ENCODE measurements around the gene SURF6. TPM values are rescaled to one million over a fixed set of nuclear protein-coding genes. Genes with fewer than 3 reads are reported as not detected.
"Not testable (repeated sequence)": the region's sequence is repeated elsewhere in the genome, so short reads cannot be mapped to it uniquely, and the experiment has no call there.

SURF6 gene
- total and polyA plus RNA-seq, 2 of the 8 experiments (the other 6 are each of a cell fraction or from before 2014, with no cell fraction given), result 6.1 to 23.7 TPM

DNA sequence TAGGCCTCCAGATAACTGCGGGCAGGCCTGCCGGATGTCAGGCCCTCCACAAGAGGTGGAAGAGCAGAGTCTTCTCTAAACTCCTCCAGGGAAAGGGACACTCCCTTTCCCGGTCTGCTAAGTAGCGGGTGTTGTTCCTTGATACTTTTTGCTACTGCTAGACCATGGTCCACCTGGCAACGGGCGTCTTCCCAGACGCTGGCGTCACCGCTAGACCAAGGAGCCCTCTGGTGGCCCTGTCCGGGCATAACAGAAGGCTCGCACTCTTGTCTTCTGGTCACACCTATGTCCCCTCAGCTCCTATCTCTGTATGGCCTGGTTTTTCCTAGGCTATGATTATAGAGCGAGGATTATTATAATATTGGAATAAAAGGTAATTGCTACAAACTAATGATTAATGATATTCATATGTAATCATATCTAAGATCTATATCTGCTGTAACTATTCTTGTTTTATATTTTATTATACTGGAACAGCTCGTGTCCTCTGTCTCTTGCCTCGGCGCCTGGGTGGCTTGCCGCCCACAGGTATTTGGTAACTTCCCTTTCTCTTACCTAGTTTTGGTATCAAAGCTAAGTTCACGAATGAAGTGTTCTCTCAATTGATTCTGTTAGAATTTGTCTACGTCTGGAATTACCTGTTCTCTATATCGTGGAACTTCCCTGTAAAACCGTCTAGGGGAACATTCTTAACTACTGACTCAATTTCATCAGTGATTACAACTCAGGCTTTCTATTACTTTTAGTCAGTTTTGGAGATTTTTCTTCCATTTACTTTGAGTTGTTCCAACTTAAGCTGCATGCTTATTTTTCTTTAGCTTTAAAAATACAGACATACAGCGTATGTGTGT, 6.5 kb downstream of the SURF6 start:
- not testable (repeated sequence) for H2AK5ac ChIP-seq (ENCODE audit: low read depth, low read length); H3K4me3 ChIP-seq (ENCODE audit: extremely low read depth in 1 of 4, insufficient read depth in 2 of 4, low read depth in 3 of 4, low read length in 4 of 4); H3K9me3 ChIP-seq (ENCODE audit: insufficient read depth in 2 of 2, low read depth in 1 of 2, low read length in 1 of 2); H2BK12ac ChIP-seq (ENCODE audit: low read depth, low read length); H3K79me2 ChIP-seq (ENCODE audit: control insufficient read depth in 1 of 2, insufficient read depth in 2 of 2, low read length in 2 of 2); H3K18ac ChIP-seq (ENCODE audit: extremely low read depth, low read length); H3K14ac ChIP-seq (ENCODE audit: insufficient read length); H4K5ac ChIP-seq (ENCODE audit: insufficient read length, low read depth, low read length); H4K91ac ChIP-seq (replicated peaks; ENCODE audit: insufficient read length, low read length); H3K23ac ChIP-seq (ENCODE audit: insufficient read length); H3K27me3 ChIP-seq (replicated peaks in 1 of 4; ENCODE audit: control insufficient read depth in 3 of 4, extremely low read depth in 1 of 4, insufficient read depth in 3 of 4, low read length in 3 of 4); H4K8ac ChIP-seq (ENCODE audit: extremely low read depth, insufficient read depth, low read length); H2AFZ ChIP-seq (ENCODE audit: low read length); H3K27ac ChIP-seq (ENCODE audit: low read depth, low read length); H3K4me1 ChIP-seq (replicated peaks in 1 of 4; ENCODE audit: control insufficient read depth in 3 of 4, insufficient read depth in 4 of 4, low read length in 3 of 4); H2BK120ac ChIP-seq (replicated peaks; ENCODE audit: low read depth, low read length); H2BK5ac ChIP-seq (ENCODE audit: low read depth, low read length); H2BK15ac ChIP-seq (ENCODE audit: low read length); H3K9ac ChIP-seq (replicated peaks in 1 of 4; ENCODE audit: extremely low read depth in 1 of 4, low read depth in 3 of 4, low read length in 3 of 4); H2BK20ac ChIP-seq (ENCODE audit: low read length); H3K56ac ChIP-seq (replicated peaks; ENCODE audit: insufficient read length, low read depth, low read length); H3K4me2 ChIP-seq (ENCODE audit: insufficient read depth in 1 of 2, low read depth in 2 of 2, low read length in 2 of 2); FAIRE-seq; DNase-seq (ENCODE audit: low read depth in 1 of 2, low spot score in 2 of 2); H3K4ac ChIP-seq (replicated peaks; ENCODE audit: insufficient read length, low read depth, low read length); H3K79me1 ChIP-seq (ENCODE audit: low read depth, low read length); H3K23me2 ChIP-seq (ENCODE audit: low read depth, low read length)
- CTCF ChIA-PET (ENCODE audit: partially characterized antibody), result interaction anchor here (0.7 to 7.0 kb wide), 23 partner anchors 9 to 413 kb away, joined by 3 to 123 read pairs (median 4); no protein-coding TSS in a partner anchor
- H3K36me3 ChIP-seq (ENCODE audit: control insufficient read depth in 2 of 4, insufficient read depth in 4 of 4, low read length in 3 of 4), result peaks cover 20 to 42% (median 35%) of the 10 kb centered on the region in 4 experiments
- POLR2A ChIA-PET (ENCODE audit: partially characterized antibody), result interaction anchor here (0.6 to 7.3 kb wide), 8 partner anchors 9 to 143 kb away, joined by 3 to 120 read pairs (median 6); partner anchors contain the start of genes MED22 and RPL7A
- WGBS, 2 experiments (ENCODE audit: extremely low coverage in 1 of 2, insufficient coverage in 1 of 2, insufficient read length in 1 of 2, insufficient replicate concordance in 2 of 2, low coverage in 1 of 2, low lambda C conversion rate in 2 of 2, missing lambda C conversion rate in 1 of 2), result 57% methylated on average over 21 of the region's 21 CpGs; no CpG with 5 or more reads in 1 of the 2 experiments
- H4K20me1 ChIP-seq (replicated peaks in 1 of 2; ENCODE audit: control insufficient read depth in 1 of 2, insufficient read depth in 2 of 2, low read length in 2 of 2), result peaks cover 4 to 16% of the 10 kb centered on the region in 2 experiments
- TF ChIP-seq RAD21 (IDR thresholded peaks at IDR 0.05 in 1 of 2, conservative IDR thresholded peaks at IDR 0.05 in 1 of 2; ENCODE audit: low read depth in 2 of 2, low read length in 2 of 2) (peak; percentile 67 to 69), CREB1 (IDR thresholded peaks at IDR 0.05) (peak; percentile 10; the same call in 1 of the 2 replicates), POLR2A (IDR thresholded peaks at IDR 0.05; ENCODE audit: control extremely low read depth in 1 of 2, low read depth in 2 of 2, low read length in 2 of 2) (peak in 1 of 2 experiments; percentile 41; a peak in 2 of 3 replicates)
- TF ChIP-seq, protein P1, sequence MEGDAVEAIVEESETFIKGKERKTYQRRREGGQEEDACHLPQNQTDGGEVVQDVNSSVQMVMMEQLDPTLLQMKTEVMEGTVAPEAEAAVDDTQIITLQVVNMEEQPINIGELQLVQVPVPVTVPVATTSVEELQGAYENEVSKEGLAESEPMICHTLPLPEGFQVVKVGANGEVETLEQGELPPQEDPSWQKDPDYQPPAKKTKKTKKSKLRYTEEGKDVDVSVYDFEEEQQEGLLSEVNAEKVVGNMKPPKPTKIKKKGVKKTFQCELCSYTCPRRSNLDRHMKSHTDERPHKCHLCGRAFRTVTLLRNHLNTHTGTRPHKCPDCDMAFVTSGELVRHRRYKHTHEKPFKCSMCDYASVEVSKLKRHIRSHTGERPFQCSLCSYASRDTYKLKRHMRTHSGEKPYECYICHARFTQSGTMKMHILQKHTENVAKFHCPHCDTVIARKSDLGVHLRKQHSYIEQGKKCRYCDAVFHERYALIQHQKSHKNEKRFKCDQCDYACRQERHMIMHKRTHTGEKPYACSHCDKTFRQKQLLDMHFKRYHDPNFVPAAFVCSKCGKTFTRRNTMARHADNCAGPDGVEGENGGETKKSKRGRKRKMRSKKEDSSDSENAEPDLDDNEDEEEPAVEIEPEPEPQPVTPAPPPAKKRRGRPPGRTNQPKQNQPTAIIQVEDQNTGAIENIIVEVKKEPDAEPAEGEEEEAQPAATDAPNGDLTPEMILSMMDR (IDR thresholded peaks at IDR 0.05; ENCODE audit: control extremely low read depth in 1 of 3, insufficient read depth in 1 of 3, low read depth in 1 of 3, low read length in 3 of 3), result peak; percentile 36 to 62 (median 60)
